ENCODE measurements around the gene GSAP.
"Not testable (repeated sequence)": the region's sequence is repeated elsewhere in the genome, so short reads cannot be mapped to it uniquely, and the experiment has no call there.

GSAP gene

DNA sequence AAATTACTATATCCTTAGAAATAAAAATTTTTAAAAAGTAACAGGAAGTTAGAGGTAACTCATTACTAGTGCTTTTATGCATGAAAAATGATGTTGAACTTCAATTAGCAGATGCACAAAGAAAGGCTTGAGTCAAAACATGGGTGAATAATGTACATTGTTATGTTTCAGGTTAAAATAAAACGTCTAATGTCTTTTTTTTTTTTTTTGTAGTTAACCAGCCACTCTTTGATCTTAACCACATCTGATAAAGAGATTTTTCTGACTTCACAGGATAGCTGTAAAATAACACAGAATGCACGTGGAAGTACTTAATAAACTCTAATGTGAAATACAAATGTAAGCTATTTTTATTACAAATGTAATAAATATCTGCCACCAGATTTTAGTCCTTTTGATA, 61.7 kb downstream of the GSAP start:
- DNase-seq = no peak

DNA sequence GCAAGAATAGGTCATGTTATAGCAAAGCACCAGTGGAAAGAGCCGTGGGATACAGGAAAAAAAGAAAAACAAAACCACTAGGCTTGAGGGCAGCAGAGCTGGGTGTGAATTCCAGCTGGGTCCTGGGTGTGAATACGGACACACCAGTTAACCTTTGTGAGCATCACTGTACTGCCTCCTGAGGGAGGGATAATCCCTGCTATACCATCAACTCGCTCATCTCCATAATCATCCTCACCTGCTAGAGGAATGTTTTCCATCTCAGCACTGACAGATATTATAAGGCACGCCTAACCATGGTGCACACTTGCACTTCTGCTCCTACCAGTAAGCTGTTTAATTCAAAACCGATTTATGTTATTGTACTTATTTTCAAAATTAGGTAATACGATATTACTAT, 62.2 kb downstream of the GSAP start:
- DNase-seq = no peak

DNA sequence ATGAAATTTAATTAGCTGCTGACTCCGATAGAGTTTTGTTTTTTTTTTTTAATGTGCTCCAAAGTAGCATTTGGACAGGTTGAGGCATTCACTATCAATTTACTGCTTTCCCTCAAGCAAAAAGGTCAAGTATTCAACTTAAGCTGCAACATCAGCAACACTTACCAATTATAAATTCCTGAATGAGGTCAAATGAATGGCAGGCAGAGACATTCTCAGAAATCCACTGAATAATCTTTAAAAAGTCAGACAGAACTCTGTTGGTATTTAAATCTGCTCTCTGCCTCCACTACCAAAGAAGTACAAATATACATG, 62.8 kb downstream of the GSAP start:
- peak; percentile 33 for DNase-seq

DNA sequence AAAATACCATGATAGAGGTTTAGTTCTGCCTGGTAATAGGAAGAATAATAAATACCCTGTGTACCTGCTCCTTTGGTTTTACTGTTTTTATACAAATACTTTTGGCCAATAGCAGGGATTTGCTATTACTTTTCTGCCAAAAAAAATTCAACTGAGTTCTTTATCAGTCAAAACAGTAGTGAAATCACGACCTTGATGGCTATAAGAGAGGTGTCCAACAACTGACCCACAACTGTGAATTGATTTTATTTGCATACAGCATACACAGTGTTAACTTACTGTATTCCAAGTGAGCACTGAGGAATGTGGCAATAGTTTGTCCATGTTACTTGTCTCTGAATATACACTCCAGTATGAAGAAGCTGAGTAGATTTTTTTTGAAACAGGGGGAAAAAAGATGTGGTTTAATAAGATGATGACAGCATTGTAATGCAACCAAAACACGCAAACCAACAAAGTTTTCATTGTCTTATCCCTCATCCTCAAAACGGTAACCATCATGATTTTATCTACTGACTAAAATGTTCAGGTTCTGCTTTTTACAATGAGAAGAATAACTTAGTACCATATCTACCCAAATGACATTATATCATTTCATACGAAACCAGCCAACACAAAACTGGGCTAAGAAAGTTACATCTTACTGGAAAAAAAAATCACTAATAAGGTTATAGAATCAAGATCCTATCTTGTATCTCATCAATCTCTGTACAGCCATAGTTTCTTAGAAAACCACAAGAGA, 63.3 kb downstream of the GSAP start:
- DNase-seq = no peak

DNA sequence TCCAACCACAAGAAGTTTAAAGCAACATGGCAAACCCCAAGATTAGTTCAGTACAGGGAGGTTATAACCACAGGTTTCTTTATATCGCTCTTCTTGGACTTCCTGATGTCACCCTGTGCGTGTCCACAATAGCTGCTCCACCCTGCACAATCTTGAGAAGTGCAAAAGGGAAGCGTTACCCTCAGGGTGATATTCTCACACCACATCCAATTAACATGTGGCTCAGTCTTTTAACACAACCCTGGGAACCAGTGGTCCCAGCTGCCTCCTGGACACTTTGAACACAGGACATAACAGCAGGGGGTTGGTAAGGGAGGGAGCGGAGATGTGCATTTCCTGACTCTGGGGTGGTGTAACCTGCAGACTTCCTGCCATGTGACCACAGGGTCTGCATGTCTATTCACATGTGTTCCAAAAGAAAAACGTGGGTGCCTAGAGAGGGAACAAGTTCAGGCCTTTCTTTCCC, 64.6 kb downstream of the GSAP start:
- DNase-seq = no peak

DNA sequence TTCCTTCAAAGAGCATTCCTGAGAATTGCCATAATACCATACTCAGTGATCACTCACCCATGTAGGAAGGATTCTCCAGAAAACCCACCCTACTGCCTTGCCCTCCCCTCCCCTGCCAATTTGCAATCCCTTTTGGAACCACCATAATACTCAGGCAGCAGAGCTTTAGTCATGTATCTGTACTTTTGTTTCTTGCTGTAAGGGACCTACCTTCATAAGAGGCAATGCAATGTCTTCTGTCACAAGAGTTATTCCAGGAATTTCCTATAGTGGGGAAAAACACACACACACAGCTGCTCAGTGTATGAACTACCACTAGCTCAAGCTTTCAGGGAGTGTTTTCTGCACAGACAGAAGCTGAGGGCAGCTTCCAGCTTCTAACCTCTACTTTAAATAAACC, 67.0 kb downstream of the GSAP start:
- DNase-seq = no peak

DNA sequence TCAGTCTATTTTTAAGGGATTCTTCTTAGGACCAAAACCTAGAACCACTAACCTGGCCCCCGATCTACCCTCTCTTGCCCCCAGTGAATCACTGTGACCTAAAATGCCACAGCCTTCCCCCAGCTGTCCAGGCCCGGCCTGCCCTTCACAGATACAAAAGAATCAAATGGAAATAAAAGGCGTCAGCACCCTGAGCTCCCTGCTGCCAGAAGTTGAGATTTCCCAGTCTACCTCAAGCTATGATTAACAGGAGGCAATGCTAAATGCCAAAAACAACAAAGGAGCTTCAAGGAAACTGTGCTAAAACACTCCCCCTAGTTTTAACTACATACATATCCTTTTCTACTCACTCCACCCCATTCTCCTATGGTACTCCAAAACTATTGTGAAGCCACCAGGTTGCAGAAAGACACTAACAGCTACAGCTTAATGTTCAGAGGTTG, 67.8 kb downstream of the GSAP start:
- DNase-seq = peak; percentile 64

DNA sequence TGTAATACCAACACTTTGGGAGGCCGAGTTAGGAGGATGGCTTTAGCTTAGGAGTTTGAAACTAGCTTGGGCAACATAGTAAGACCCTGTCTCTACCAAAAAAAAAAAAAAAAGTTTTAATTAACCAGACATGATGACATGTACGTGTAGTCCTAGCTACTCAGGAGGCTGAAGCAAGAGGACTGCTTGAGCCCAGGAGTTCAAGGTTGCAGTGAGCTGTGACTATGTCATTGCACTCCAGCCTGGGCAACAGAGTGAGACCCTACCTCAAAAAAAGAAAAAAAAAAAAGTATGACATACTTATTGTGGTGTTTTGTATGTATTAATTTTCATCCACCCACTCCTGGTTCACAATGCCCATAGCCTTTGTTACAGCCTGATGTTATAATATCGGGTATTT, 69.7 kb downstream of the GSAP start:
- no peak for DNase-seq

DNA sequence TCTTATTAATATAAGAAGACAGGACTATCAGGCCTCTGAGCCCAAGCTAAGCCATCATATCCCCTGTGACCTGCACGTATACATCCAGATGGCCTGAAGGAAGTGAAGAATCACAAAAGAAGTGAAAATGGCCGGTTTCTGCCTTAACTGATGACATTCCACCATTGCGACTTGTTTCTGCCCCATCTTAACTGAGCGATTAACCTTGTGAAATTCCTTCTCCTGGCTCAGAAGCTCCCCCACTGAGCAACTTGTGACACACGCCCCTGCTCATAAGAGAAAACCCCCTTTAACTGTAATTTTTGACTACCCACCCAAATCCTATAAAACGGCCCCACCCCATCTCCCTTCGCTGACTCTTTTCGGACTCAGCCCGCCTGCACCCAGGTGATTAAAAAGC, 70.7 kb downstream of the GSAP start:
- DNase-seq = not testable (repeated sequence)

DNA sequence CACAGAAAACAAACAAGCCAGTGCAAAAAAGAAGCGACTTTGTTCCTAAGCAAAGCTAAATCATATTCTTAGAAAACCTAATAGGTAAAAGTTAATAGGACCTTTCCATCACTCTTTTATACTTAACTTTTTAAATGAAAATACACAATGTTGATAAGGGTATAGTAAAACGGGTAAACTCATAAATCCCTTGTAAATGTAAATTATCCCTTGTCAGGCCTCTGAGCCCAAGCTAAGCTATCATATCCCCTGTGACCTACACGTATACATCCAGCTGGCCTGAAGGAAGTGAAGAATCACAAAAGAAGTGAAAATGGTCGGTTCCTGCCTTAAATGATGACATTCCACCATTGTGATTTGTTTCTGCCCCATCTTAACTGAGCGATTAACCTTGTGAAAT, 76.4 kb downstream of the GSAP start:
- DNase-seq = no peak

DNA sequence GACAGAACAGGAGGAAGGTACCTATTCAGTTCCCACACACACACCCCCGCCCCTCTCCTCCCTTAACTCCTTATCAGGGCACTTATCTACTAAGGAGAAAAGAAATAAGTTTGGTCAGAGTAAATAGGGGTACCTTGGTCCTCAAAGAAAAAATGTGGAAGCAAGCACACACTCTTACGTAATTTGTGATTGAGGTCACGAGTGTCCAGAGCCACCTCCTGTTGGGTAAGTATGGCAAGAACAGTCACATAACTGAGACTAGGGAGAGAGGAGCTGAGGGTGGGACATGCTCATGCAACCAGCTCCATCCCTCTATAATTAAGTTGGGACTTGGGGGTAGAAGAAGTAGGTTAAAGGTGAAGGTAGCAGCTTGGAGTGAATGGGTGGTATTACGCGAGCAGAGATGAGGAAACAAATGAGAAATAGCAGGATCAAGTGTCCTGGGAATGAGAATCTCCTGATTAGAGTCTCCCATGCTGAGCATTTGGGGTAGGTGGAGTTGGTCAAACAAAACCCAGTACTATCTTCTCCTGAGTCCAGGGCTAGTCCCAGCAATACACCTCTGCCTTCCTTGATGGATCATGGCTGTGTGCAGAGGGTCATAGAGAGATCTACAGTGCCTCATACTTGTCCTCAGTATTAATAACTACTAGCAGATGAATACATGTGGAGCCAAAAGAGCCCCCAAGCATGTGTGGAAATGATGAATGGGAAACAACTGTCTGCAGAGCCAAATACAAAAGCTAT, 77.1 kb downstream of the GSAP start:
- no peak for DNase-seq

DNA sequence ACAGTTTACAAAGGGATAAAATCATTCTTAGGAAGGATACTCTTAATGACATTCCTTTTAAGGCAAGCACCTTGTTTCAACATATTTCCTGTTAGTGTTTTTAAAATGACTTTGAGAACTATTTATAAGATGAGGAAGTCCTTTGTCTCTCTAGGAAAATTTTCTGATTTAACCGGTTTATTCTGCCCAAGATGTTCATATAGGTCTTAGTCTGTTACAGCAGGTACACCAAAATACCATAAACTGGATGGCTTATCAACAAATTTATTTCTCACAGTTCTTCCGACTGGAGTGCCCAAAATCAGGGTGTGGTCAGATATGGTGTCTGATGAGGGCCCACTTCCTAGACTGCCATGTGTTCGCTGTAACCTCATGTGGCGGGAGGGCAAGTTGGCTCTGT, 77.9 kb downstream of the GSAP start:
- no peak for DNase-seq

DNA sequence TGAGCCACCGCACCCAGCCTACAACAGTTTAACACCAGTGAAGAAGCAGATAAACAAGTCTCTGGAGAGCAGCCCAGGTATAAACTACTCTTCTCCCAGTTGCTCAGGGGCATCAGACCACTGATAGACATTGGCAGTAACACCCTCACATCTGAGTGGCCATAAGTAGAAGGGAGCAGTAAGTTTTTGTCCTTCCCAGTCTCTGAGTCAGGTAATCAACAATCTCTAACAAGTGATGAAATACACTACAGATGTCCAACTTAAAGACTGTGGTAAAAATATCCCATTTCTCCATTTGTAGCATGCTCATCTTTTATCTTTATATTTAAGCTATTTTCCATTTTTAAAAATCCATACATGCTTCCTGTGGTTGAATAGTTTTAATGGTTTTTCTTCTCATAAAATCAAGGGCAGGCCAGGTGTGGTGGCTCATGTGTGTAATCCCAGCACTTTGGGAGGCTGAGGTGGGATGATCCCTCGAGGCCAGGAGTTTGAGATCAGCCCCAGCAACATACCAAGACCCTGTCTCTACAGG, 78.6 kb downstream of the GSAP start:
- DNase-seq = no peak

DNA sequence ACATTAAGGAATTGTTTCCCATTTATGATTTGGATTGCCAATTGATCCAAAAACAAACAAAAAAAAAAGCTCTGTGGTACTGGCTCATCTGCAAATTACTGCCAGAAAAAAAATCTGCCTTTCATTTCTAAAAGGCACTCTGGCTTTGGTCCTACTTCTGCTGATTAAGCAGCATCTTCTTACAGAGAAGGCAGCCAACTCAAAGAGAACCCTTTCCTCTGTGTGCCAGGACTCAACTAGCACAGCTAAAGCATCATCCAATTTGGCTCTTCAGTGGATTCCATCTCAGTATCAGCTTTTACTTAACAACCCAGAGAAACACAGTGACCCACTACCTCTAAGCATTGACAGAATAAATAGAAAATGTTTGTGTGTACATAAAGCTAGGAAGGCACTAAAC, 80.6 kb downstream of the GSAP start:
- DNase-seq = no peak

DNA sequence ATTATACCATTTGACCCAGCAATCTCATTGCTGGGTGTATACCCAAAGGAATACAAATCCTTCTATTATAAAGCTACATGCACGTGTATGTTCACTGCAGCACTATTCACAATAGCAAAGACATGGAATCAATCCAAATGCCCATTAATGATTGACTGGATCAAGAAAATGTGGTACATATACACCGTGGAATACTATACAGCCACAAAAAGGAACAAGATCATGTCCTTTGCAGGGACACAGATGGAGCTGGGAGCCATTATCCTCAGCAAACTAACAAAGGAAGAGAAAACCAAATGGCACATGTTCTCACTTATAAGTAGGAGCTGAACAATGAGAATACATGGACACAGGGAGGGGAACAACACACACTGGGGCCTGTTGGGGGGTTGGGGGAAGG, 82.1 kb downstream of the GSAP start:
- not testable (repeated sequence) for DNase-seq

DNA sequence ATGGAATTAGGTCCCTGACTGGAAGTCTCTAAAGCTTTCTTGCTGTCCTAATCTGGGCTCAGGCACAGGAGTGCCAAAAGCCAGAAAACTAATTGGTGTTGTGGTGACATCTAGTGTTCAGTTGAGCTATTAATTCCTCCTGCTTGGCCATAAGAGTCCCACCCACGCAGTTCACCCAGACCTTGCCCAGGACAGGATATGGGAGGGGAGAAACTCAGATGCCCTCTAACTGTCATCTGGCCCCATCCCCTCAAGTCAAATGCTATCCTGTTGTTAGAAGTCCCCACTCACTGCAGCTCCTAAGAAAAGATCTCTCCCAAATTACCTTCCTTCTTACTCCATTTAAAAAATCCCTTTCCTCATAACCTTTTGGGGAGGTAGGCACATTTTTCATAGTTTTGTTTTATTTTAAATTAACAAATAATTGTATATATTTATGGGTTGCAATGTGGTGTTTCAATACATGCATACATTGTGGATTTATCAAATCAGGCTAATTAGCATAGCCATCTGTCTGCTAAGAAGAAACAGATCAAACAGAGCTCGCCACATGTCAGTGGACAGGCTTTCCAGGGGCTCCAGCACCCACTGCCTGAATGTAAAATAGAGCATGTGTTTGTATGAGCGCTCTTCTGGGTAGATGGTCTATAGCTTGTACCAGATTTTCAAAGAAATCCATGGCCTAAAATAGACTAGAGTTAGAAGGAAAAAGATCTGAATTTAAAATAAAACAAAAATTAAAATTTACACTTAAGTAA, 84.0 kb downstream of the GSAP start:
- peak; percentile 77 for DNase-seq

DNA sequence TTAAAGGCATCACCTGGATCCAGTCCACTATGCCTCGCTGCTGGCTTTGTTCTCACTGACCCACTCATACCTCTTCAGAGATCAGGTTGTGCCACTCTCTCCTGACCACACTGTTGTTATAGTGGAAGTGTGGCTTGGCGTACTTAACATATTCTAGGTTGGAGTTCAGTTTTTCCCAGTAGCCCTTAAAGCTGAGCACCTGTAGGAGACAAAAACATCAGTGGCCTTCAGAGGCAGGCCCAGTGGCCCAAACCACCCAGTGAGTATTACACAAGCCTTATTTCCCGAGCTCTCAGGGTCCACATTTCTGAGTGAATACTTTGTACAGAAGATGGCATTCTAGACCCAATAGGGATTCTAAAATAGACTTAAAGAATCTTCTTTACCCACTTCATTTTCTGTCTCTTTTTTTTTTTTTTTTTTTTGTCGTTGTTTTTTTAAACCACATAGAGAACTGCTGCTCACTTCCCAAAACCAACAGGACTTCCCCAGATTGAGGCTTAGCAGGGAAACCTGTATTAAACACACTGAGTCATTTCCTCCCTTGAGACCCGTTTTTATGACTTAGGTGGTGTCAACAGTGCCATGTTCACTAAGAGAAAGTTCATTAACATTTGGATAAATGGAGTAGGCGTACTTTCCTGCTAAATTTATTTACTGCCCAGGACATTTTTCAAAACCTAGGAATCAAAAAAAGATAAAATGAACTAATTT, 85.8 kb downstream of the GSAP start:
- peak; percentile 38 for DNase-seq

DNA sequence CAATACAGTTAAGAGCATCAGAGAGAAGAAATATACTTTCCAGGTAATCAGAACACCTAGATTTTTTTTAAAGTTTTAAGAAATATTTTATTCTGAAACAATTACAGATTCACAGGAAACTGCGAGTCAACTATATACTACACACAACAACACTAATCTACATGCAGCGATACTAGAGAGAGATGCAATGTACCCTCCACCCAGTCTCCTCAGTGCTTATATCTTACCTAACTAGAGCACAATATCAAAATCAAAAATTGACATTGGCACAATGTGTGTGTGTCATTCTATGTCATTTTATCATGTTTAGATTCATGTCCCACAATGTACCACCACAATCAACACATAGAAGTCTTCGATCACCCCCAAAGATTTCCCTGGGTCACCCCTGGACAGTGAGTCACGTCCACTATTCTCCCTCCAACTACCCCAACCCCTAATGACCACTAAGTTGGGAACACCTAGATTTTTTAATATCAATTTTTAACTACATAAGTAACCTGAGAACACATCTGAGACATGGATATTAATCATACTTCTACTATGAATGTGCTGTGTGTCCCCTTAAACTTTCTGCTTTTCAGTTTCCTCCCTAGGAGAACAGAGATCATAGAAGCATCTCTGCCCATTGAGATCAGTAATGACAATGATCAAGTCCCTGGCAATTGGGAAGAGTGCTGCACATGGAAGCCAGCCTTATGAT, 86.5 kb downstream of the GSAP start:
- no peak for DNase-seq

DNA sequence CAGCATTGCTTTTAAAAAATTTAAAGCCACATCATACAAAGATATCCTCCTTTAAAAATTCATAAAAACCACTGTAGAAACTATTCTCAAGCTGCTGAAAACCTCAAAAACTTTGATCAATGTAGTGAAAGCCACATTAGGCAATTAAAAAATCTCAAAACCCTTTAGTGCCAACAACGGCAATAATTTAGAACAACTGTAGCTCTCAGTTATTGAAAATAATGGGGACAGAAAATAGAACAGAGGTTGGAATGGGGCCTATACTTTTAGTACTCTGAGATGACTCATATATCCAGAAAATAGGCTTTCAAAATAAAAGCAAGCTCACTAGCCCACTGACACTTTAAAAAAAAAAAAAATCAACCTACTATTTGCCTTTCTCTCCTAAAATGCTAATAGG, 87.5 kb downstream of the GSAP start:
- peak; percentile 44 for DNase-seq

DNA sequence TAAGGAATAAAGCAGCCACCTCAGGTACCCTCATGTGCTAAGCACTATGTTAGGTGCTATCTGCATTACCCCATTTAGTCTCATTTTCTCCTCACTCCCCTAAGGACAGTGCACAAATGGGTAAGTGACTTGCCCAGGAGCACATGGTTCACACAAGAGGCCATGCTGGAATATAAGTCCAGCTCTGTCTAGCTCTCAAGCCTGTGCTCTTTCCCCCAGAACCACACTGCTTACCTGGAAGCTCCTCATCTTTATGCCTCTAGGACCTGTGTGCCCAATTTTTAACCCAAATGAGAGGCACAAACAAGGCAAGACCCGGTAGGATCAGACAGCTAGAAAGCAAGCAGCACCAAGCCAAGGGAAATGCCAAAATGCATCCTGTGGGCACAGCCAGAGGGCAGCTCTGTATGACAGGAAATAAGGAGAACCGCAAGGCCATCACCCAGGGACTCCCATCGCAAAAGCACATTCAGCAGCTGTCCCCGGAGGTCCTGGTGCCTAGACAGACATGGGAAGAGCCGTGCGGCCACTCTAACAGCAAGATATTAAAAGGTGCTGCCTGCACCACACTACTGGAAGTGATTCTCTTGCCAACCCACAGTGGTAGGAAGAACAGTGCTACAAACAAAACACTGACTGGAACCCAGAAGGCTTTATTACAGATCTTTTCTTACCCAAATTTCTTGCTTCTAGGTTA, 88.1 kb downstream of the GSAP start:
- DNase-seq = no peak

DNA sequence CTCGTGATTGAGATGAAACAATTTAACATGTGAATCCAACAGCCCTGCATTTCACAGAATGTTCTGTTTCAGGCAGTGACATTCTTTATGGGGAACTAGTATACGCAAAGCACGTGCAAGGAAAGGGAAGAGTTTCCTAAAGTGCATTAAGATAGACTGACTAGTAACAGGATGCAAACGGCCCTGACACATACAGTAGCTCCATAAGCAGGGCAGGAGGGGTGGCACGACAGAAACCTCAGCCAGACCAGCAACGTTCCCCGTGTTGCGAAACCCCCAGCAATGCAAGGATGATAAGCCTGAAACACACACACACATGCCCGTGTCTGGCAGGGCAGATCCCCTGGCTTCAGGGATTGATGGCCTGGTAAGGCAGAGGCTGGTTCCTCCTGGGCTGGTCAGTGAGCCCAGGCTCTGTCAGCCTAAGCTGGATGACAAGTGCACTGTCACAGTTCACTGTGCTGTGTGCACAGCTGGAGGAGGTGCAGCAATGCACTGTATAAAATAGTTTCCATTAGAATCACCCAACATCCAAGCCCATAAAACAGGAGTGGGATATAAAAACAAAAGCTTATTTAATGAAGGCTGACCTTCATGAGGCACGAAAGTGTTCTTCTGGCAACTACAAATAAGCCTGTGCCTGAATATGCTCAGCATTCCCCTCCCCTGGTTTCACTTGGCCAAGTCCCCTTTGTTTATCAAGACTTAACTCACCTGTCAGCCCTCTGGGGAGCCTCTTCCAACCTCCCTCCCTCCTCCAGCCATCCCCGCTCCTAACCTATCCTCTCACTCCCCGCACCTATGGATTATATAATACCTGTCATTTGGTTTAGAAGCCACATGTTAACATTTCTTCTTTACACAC, 88.8 kb downstream of the GSAP start:
- peak; percentile 72 for DNase-seq

Data from fibroblast of skin of right biceps (primary cell).